Progenitor cell of endocrine pancreas (in vitro differentiated cells): ENCODE results near the gene FSTL4. TPM values are rescaled to one million over a fixed set of nuclear protein-coding genes. Genes with fewer than 3 reads are reported as not detected.

Experiments used
- DNase-seq: peaks from one replicate; pipeline ENCODE4 v3.0.0; 2021; ENCODE audit warnings: low spot score; ENCODE audit not compliant: unreplicated experiment
- H3K27ac Mint-ChIP-seq: 2 replicates; pipeline ENCODE4 v1.8.0; 2021; ENCODE audit warnings: mild to moderate bottlenecking, moderate library complexity, mixed read lengths
- H3K27me3 Mint-ChIP-seq: 2 replicates; pipeline ENCODE4 v1.8.0; 2021; ENCODE audit warnings: mixed read lengths
- H3K36me3 Mint-ChIP-seq: 2 replicates; pipeline ENCODE4 v1.8.0; 2022; ENCODE audit warnings: mixed read lengths; ENCODE audit not compliant: insufficient read depth
- H3K4me1 Mint-ChIP-seq: 2 replicates; pipeline ENCODE4 v1.8.0; 2021; ENCODE audit warnings: low read depth, mixed read lengths
- H3K4me3 Mint-ChIP-seq: 2 replicates; pipeline ENCODE4 v1.8.0; 2021; ENCODE audit warnings: low read depth, mild to moderate bottlenecking, moderate library complexity, mixed read lengths
- H3K9me3 Mint-ChIP-seq: 2 replicates; pipeline ENCODE4 v1.8.0; 2021; ENCODE audit warnings: low read depth, mixed read lengths
- total RNA-seq: library from RNA; stranded (reverse); gene quantifications from 2 replicates; pipeline ENCODE4 v1.2.1, GENCODE V29; 2021
- TF ChIP-seq, protein P1 (sequence below): fragments of 200-600 bp; sonication (generic); IDR thresholded peaks from one replicate; pipeline ENCODE4 v1.5.0; 2021; ENCODE audit warnings: antibody characterized with exemption, mild to moderate bottlenecking; ENCODE audit not compliant: unreplicated experiment

FSTL4 gene
- total RNA-seq, 1 donor from 2014 or later = 2.4 TPM

DNA sequence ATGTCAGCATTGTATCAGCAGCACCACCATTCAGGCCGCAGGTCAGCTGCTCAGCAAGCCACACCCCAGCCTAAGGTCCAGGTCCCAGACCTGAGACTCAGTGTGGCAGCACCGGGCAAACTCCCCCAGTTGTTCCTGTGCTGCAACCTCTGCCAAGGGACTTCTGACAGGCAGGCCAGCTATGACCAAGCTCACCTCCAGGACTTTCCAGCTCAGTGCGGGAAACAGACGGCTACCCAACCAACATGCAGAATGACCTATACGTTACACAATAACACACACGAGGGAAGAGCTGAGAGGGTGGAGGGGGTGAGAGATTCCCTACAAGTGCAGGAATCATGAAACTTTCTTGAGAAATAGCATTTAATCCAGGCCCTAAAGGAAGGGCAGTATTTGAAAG lies 143.7 kb downstream of the FSTL4 start:
- no peak for DNase-seq
- H3K9me3 Mint-ChIP-seq = no peaks in the 10 kb centered on the region
- TF ChIP-seq, protein P1, sequence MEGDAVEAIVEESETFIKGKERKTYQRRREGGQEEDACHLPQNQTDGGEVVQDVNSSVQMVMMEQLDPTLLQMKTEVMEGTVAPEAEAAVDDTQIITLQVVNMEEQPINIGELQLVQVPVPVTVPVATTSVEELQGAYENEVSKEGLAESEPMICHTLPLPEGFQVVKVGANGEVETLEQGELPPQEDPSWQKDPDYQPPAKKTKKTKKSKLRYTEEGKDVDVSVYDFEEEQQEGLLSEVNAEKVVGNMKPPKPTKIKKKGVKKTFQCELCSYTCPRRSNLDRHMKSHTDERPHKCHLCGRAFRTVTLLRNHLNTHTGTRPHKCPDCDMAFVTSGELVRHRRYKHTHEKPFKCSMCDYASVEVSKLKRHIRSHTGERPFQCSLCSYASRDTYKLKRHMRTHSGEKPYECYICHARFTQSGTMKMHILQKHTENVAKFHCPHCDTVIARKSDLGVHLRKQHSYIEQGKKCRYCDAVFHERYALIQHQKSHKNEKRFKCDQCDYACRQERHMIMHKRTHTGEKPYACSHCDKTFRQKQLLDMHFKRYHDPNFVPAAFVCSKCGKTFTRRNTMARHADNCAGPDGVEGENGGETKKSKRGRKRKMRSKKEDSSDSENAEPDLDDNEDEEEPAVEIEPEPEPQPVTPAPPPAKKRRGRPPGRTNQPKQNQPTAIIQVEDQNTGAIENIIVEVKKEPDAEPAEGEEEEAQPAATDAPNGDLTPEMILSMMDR = no peak
- peaks cover 12% of the 10 kb centered on the region for H3K27me3 Mint-ChIP-seq
- H3K27ac Mint-ChIP-seq = no peak overlapping the region
- no peak overlapping the region for H3K4me3 Mint-ChIP-seq
- peaks cover 4% of the 10 kb centered on the region for H3K4me1 Mint-ChIP-seq
- H3K36me3 Mint-ChIP-seq = no peaks in the 10 kb centered on the region

DNA sequence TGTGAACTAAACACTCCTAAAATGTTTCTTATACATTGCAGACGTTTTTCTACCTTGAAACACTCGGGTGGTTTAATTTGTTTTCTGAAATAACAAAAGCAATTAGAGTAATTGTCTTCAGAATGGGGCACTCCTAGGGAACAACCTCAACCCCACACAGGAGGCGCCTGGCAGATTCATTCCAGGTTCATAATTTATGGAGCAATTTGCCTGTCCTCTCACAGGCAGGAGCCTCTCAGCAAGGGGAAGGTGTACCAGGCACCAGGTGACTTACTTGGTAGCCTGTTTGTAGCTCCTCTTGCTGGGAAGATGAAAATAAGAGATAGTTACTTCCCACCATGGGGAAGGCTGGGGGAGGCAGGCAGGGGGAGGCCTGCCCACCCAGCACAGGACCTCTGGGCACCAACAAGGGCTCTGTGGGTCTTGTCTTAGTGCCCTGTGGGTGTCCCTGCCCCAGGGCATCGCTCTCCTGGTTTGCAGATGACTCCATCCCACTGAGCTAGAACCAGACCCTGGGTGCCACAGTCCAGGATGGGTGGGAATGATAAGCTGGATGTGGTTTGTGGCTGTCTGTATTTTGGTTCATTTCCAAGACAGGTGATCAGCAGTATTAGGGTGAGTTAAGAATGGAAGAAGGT lies 144.4 kb downstream of the FSTL4 start:
- no peak for DNase-seq

DNA sequence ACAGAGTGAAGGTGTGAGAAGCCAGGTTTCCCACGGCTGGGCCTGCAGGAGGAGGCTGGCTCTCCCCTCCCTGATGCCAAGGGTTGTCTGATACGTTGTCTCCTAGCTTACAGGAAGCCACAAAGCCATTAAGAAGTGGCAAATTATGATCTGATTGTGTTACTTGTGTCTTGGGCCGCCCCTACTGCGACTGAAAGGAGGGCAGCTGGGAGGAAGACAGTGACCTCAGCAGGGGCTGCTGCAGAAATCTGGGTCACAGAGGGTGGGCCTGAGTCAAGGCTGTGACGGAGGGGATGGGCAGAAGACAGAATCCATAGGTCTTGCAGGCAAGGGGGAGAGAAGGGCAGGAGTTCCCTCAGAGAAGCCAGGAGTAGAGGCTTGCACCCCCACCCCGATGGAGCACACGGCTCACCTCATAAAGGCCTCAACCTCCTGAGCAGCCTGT lies 145.0 kb downstream of the FSTL4 start:
- H3K27me3 Mint-ChIP-seq = peaks cover 12% of the 10 kb centered on the region
- TF ChIP-seq, protein P1 = no peak

More for the DNA sequence above, 144.4 kb downstream of the FSTL4 start:
- Mint-ChIP-seq H3K4me1 (peaks cover 2% of the 10 kb centered on the region), H3K27me3 (peaks cover 12% of the 10 kb centered on the region), H3K36me3 (no peaks in the 10 kb centered on the region), H3K9me3 (no peaks in the 10 kb centered on the region), H3K4me3 (no peak overlapping the region), H3K27ac (no peak overlapping the region)
- TF ChIP-seq, protein P1 = no peak

DNA sequence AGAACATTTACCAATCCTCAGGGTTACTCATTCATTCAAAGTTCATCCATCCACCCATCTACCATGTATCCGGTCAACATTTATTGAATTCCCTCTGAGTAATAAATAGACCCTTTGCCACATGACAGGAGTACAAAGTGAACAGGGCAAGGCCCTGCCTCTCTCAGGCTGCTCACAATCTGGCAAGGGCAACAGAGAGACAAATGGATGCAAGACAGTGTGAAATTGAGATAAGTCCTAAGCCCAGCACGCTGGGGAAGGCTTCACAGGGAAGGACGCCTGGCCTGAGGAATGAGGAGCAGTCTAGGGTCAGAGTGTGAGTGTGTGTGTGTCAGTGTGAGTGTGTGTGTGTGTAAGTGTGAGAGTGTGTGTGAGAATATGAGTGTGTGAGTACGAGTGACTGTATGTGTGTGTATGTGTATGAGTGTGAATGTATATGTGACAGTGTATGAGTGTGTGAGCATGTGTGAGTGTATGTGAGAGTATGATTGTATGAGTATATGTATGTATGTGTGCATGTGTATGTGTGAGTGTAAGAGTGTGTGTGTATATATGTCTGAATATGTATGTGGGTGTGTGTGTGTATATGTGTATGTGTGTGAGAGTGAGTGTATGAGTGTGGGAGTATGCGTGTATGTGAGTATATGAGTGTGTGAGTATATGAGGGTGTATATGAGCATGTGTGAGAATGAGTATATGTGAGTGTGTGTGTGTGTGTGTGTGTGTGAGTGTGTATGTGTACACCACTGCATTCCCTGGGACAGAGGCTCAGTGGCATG lies 145.6 kb downstream of the FSTL4 start:
- Mint-ChIP-seq H3K4me1 (peaks cover 1% of the 10 kb centered on the region), H3K4me3 (no peak overlapping the region), H3K36me3 (no peaks in the 10 kb centered on the region), H3K27me3 (peaks cover 12% of the 10 kb centered on the region), H3K27ac (no peak overlapping the region), H3K9me3 (no peaks in the 10 kb centered on the region)
- TF ChIP-seq, protein P1 = no peak
- DNase-seq = no peak

More for the DNA sequence above, 145.0 kb downstream of the FSTL4 start:
- DNase-seq = no peak
- no peaks in the 10 kb centered on the region for H3K9me3 Mint-ChIP-seq
- no peak overlapping the region for H3K27ac Mint-ChIP-seq
- no peak overlapping the region for H3K4me3 Mint-ChIP-seq
- H3K36me3 Mint-ChIP-seq = no peaks in the 10 kb centered on the region
- peaks cover 1% of the 10 kb centered on the region for H3K4me1 Mint-ChIP-seq

DNA sequence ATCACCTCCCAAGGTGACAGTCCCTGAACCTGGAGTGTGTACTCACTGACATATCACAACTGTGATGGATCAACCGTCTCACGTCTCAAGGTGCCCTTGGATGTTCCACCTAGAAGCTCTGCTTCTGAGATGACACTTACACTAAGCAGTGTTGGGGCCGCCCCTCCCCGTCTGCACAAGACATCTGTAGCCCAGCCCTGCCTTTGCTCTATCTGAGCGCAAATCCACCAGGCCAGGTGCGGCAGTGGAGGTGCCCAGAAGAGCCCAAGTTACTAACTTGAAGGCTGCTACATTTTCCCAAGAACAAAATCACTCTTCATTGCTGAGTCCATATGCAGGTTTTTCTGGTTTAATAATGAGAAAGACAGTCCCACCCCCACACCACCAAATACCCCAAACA lies 148.3 kb downstream of the FSTL4 start:
- Mint-ChIP-seq H3K4me3 (no peak overlapping the region), H3K9me3 (no peaks in the 10 kb centered on the region), H3K36me3 (no peaks in the 10 kb centered on the region), H3K4me1 (peaks cover 1% of the 10 kb centered on the region), H3K27ac (no peak overlapping the region), H3K27me3 (peaks cover 8% of the 10 kb centered on the region)
- TF ChIP-seq, protein P1 = no peak
- no peak for DNase-seq
